Measurements from ENCODE around the gene HSD3B1.

The HSD3B1 gene

DNA sequence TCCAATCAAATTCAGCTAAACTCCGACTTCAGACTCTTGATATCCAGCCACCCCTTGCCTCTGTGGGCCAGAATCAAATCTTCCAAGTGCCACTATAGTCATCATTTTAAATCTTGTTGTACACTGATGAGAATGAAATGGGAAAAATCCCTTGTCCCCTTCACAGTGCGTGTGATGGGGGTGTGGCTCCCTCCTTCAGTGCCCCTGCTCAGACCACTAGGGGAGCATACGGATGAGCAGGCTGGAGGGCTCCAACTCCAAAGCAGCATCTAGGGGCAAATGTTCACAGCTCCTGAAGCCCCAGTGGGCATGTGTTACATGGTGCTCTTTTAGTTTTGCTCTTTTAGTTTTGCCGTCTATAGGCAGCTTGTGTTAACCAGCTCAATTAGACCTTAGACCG is 35.4 kb upstream of the HSD3B1 start:
- no peak for FAIRE-seq
- DNase-seq (ENCODE audit: insufficient read length, low spot score): no peak
- TF ChIP-seq SPI1 (IDR thresholded peaks at IDR 0.05; ENCODE audit: low read depth, low read length) (no peak), POLR2A (IDR thresholded peaks at IDR 0.05; ENCODE audit: low read depth, low read length) (no peak)

DNA sequence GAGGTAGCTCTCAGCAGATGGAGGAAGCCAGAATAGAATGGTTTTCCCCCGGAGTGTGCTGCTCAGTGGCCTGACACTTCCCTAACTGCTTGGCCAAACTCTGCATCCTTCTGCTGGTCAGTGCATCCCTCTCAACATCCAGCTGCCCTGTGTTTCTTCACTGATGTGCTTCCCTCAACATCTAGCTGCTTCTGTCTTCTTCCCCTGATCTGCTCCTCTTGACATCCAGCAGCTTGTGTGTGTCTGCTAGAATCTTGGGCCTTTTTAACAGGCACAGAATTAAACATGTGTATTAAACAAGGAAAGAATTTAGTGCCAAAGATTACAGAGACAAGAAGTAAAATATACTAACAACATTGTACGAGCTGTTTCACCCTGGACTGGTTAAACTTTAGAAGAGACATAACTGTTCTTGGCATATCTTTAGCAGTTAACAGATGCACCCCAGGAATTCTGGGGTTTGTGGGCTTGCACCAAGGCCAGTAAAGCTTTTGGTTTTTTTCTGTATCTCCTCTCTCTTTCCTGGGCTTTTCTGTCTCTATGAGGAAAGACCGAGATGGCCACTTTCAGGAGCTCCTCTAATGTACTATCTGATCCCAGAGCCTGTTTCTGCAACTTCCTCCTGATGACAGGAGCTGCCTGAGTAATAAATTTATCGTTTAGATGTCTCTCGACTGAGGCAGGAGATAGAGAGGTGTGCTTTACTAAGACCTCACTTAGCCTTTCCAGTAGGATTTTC is 34.8 kb upstream of the HSD3B1 start:
- TF ChIP-seq POLR2A (IDR thresholded peaks at IDR 0.05; ENCODE audit: low read depth, low read length) (no peak), SPI1 (IDR thresholded peaks at IDR 0.05; ENCODE audit: low read depth, low read length) (no peak), POLR2AphosphoS5 (IDR thresholded peaks at IDR 0.05; ENCODE audit: low read depth, low read length) (no peak)
- FAIRE-seq: no peak
- DNase-seq (ENCODE audit: insufficient read length, low spot score): no peak

- DNase-seq (ENCODE audit: insufficient read length, low spot score): no peak
- no peak for FAIRE-seq
- TF ChIP-seq TAF1 (IDR thresholded peaks at IDR 0.05; ENCODE audit: low read depth, low read length) (no peak), PAX5 (IDR thresholded peaks at IDR 0.05; ENCODE audit: insufficient read depth, low read length, severe bottlenecking) (no peak), POU2F2 (IDR thresholded peaks at IDR 0.05; ENCODE audit: low read depth, low read length) (no peak), POLR2AphosphoS5 (IDR thresholded peaks at IDR 0.05; ENCODE audit: low read depth, low read length) (no peak), POLR2A (IDR thresholded peaks at IDR 0.05; ENCODE audit: low read depth, low read length) (no peak), SPI1 (IDR thresholded peaks at IDR 0.05; ENCODE audit: low read depth, low read length) (no peak)
Observed at GRCh38 chr1:119472819-119473175, 34.2 kb upstream of the HSD3B1 start.

- DNase-seq (ENCODE audit: insufficient read length, low spot score) (peak; percentile 26), FAIRE-seq (peak; percentile 67)
- TF ChIP-seq TAF1 (IDR thresholded peaks at IDR 0.05; ENCODE audit: low read depth, low read length): no peak
- TF ChIP-seq SPI1 (IDR thresholded peaks at IDR 0.05; ENCODE audit: low read depth, low read length): no peak
- no peak for TF ChIP-seq PAX5 (IDR thresholded peaks at IDR 0.05; ENCODE audit: insufficient read depth, low read length, severe bottlenecking)
- TF ChIP-seq POU2F2 (IDR thresholded peaks at IDR 0.05; ENCODE audit: low read depth, low read length): no peak
- TF ChIP-seq POLR2A (IDR thresholded peaks at IDR 0.05; ENCODE audit: low read depth, low read length): no peak
- TF ChIP-seq POLR2AphosphoS5 (IDR thresholded peaks at IDR 0.05; ENCODE audit: low read depth, low read length): no peak
Observed at GRCh38 chr1:119475866-119476439, 31.1 kb upstream of the HSD3B1 start.

GRCh38 chr1:119477710-119478109 is 29.3 kb upstream of the HSD3B1 start:
- DNase-seq (ENCODE audit: insufficient read length, low spot score) (no peak), FAIRE-seq (no peak)
- TF ChIP-seq POLR2AphosphoS5 (IDR thresholded peaks at IDR 0.05; ENCODE audit: low read depth, low read length): no peak
- TF ChIP-seq TAF1 (IDR thresholded peaks at IDR 0.05; ENCODE audit: low read depth, low read length): no peak
- no peak for TF ChIP-seq PAX5 (IDR thresholded peaks at IDR 0.05; ENCODE audit: insufficient read depth, low read length, severe bottlenecking)
- TF ChIP-seq SPI1 (IDR thresholded peaks at IDR 0.05; ENCODE audit: low read depth, low read length): no peak
- TF ChIP-seq POLR2A (IDR thresholded peaks at IDR 0.05; ENCODE audit: low read depth, low read length): no peak
- no peak for TF ChIP-seq POU2F2 (IDR thresholded peaks at IDR 0.05; ENCODE audit: low read depth, low read length)

DNA sequence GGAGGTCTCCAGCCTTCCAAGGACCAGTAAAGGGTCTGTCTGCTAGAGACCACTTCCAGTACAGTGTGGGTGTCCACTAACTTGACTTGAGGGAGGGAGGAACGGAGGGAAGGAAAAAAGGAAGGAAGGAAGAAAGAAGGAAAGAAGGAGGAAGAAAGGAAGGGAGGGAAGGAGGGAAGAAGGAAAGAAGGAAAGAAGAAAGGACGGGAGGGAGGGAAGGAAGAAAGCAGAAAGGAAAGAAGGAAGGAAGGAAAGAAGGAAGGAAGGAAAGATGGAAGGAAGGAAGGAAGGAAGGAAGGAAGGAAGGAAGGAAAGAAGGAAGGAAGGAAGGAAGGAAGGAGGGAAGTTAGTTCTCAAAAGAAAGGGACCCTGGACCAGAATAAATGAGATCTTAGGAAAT is 26.8 kb upstream of the HSD3B1 start:
- DNase-seq (ENCODE audit: insufficient read length, low spot score): no peak
- TF ChIP-seq POLR2AphosphoS5 (IDR thresholded peaks at IDR 0.05; ENCODE audit: low read depth, low read length) (no peak), PAX5 (IDR thresholded peaks at IDR 0.05; ENCODE audit: insufficient read depth, low read length, severe bottlenecking) (no peak), SPI1 (IDR thresholded peaks at IDR 0.05; ENCODE audit: low read depth, low read length) (no peak), POLR2A (IDR thresholded peaks at IDR 0.05; ENCODE audit: low read depth, low read length) (no peak), POU2F2 (IDR thresholded peaks at IDR 0.05; ENCODE audit: low read depth, low read length) (no peak), TAF1 (IDR thresholded peaks at IDR 0.05; ENCODE audit: low read depth, low read length) (no peak)
- FAIRE-seq: no peak

GRCh38 chr1:119481951-119482350 is 25.1 kb upstream of the HSD3B1 start:
- no peak for TF ChIP-seq SPI1 (IDR thresholded peaks at IDR 0.05; ENCODE audit: low read depth, low read length)
- TF ChIP-seq POLR2A (IDR thresholded peaks at IDR 0.05; ENCODE audit: low read depth, low read length): no peak
- DNase-seq (ENCODE audit: insufficient read length, low spot score): no peak
- FAIRE-seq: no peak

DNA sequence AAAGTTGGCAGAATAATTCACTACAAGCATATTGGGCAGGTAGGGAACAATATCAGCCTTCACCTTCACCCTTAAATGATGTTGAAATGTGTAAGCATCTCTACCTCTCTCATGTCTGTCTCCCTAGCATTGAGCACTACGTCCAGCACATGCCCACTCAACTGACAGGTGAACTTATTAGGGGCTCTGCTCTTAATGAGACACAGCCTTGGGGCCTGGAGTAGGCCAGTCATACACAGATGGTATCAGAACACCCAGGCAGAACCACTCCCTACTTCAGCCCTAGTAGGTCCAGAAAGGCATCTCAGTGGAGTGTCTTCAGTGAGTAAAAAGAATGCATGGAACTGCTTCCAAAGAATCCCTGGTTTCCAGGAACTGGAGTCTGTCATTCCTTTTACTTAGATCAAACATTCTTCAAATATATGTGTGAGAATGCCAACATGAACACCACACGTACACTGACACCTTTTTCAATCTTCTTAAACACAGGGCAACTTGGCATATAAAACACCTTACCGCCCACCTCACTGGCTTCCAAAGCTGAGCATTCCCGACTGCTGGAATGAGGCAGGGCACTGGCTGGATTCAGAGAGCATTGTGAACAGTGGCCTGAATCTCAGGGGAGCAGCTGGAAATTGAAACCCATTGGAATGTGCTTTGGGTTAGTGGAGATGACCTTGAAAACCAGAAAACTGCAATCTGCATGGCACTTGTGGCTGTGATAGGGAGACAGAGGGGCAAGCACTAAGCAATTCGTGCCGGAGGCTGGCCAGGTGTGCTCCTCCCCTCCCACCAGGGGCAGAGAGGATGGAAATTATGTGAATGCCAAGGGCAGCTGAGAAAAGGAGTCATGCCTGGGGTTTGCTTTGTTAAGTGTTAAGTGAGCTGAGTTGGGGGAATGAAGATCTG is 24.2 kb upstream of the HSD3B1 start:
- no peak for TF ChIP-seq POLR2AphosphoS5 (IDR thresholded peaks at IDR 0.05; ENCODE audit: low read depth, low read length)
- TF ChIP-seq POLR2A (IDR thresholded peaks at IDR 0.05; ENCODE audit: low read depth, low read length): no peak
- TF ChIP-seq POU2F2 (IDR thresholded peaks at IDR 0.05; ENCODE audit: low read depth, low read length): no peak
- TF ChIP-seq SPI1 (IDR thresholded peaks at IDR 0.05; ENCODE audit: low read depth, low read length): no peak
- TF ChIP-seq PAX5 (IDR thresholded peaks at IDR 0.05; ENCODE audit: insufficient read depth, low read length, severe bottlenecking): no peak
- TF ChIP-seq TAF1 (IDR thresholded peaks at IDR 0.05; ENCODE audit: low read depth, low read length): no peak
- no peak for DNase-seq (ENCODE audit: insufficient read length, low spot score)
- no peak for FAIRE-seq

GRCh38 chr1:119483441-119484200 is 23.4 kb upstream of the HSD3B1 start:
- FAIRE-seq: no peak
- no peak for DNase-seq (ENCODE audit: insufficient read length, low spot score)
- no peak for TF ChIP-seq POLR2A (IDR thresholded peaks at IDR 0.05; ENCODE audit: low read depth, low read length)
- TF ChIP-seq SPI1 (IDR thresholded peaks at IDR 0.05; ENCODE audit: low read depth, low read length): no peak
- no peak for TF ChIP-seq POLR2AphosphoS5 (IDR thresholded peaks at IDR 0.05; ENCODE audit: low read depth, low read length)
- TF ChIP-seq TAF1 (IDR thresholded peaks at IDR 0.05; ENCODE audit: low read depth, low read length): no peak
- no peak for TF ChIP-seq PAX5 (IDR thresholded peaks at IDR 0.05; ENCODE audit: insufficient read depth, low read length, severe bottlenecking)
- TF ChIP-seq POU2F2 (IDR thresholded peaks at IDR 0.05; ENCODE audit: low read depth, low read length): no peak
